DOHH2 (cell line): ENCODE results near the gene FLAD1.

Experiments
- H3F3A ChIP-seq: fragments of 200-600 bp; sonication (generic), shearing (Covaris generic); 2 replicates; pipeline ENCODE4 v1.6.0; 2016; ENCODE audit warnings: antibody characterized with exemption, mild to moderate bottlenecking; ENCODE audit not compliant: control insufficient read depth, insufficient read depth
- H3K27ac ChIP-seq: fragments of 200-600 bp; sonication (generic); 2 replicates; pipeline ENCODE4 v1.5.1; 2014; ENCODE audit warnings: low read depth, mild to moderate bottlenecking, low read length, moderate library complexity
- H3K27me3 ChIP-seq: fragments of 200-600 bp; sonication (generic); 2 replicates; pipeline ENCODE4 v1.6.1; 2014; ENCODE audit warnings: mild to moderate bottlenecking, low read length, mixed read lengths; ENCODE audit not compliant: control insufficient read depth
- H3K36me3 ChIP-seq: fragments of 200-600 bp; sonication (generic); 2 replicates; pipeline ENCODE4 v1.6.1; 2014; ENCODE audit warnings: mild to moderate bottlenecking, low read length, moderate library complexity, mixed read lengths; ENCODE audit not compliant: control insufficient read depth
- H3K4me1 ChIP-seq: fragments of 200-600 bp; sonication (generic); 2 replicates; pipeline ENCODE4 v1.6.1; 2014; ENCODE audit warnings: mild to moderate bottlenecking, low read length, mixed read lengths; ENCODE audit not compliant: control insufficient read depth
- H3K4me2 ChIP-seq: fragments of 200-600 bp; sonication (generic); 2 replicates; pipeline ENCODE4 v1.6.0; 2014; ENCODE audit warnings: mild to moderate bottlenecking, low read length, moderate library complexity
- H3K4me3 ChIP-seq: fragments of 200-600 bp; sonication (generic); 2 replicates; pipeline ENCODE4 v1.5.1; 2014; ENCODE audit warnings: mild to moderate bottlenecking, low read length, mixed read lengths
- H3K79me2 ChIP-seq: fragments of 200-600 bp; sonication (generic); 2 replicates; pipeline ENCODE4 v1.6.1; 2014; ENCODE audit warnings: mild to moderate bottlenecking, low read length, mixed read lengths; ENCODE audit not compliant: control insufficient read depth
- H3K9me2 ChIP-seq: fragments of 200-600 bp; sonication (generic); replicated peaks from 2 replicates; pipeline ENCODE4 v1.6.1; 2014; ENCODE audit warnings: mild to moderate bottlenecking, low read length, mixed read lengths; ENCODE audit not compliant: control insufficient read depth
- H3K9me3 ChIP-seq: fragments of 200-600 bp; sonication (generic); 2 replicates; pipeline ENCODE4 v1.6.1; 2014; ENCODE audit warnings: antibody characterized with exemption, low read length, mixed read lengths; ENCODE audit not compliant: control insufficient read depth, insufficient read depth
- H4K20me1 ChIP-seq: fragments of 200-600 bp; sonication (generic); 2 replicates; pipeline ENCODE4 v1.6.0; 2014; ENCODE audit warnings: low read depth, mild to moderate bottlenecking, antibody characterized with exemption, low read length, moderate library complexity; ENCODE audit not compliant: control insufficient read depth, insufficient read depth
- EZH2phosphoT487 ChIP-seq: fragments of 200-600 bp; sonication (generic); IDR thresholded peaks from 2 replicates; pipeline ENCODE4 v1.6.1; 2017; ENCODE audit warnings: borderline replicate concordance, mild to moderate bottlenecking, antibody characterized with exemption, low read length, moderate library complexity, mixed read lengths
- TF ChIP-seq, protein P1 (sequence below): fragments of 200-600 bp; sonication (generic); IDR thresholded peaks from one replicate; pipeline ENCODE4 v1.5.1; 2014; ENCODE audit warnings: antibody characterized with exemption, mild to moderate bottlenecking, low read depth, low read length; ENCODE audit not compliant: poor library complexity, severe bottlenecking

FLAD1 gene

DNA sequence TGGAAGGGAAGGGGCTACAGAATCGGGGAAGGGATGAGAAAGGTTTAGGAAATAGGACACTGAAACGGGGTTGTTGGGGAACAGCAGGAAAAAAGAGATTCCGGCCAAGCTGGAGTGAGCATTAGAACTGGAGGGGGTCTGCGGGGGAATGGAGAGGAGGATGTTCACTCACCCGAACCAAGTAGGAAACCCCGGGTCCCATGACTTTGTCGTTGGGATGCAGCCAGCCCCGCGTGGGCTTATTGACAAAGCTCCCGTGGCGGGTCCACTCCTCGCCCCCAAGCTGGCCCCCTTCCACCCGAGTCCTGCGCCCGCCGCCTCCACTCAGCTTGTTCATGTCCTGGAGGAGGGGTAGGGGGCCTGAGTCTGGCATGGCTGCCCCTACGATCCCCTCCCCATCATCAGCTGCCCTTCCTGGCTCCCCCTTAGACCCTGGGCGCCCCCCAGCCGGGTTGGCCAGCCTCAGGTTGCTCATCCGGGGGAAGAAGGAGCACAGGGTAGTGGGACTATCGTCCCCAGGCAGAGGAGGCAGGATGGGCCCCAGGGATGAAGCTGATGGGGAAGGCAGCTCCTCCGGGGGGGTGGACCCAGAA is 13.2 kb upstream of the FLAD1 start:
- Histone ChIP-seq H4K20me1 (peaks cover 8% of the 10 kb centered on the region; the same call in 1 of the 2 replicates), H3K9me2 (no peaks in the 10 kb centered on the region), H3K4me1 (peaks cover 30% of the 10 kb centered on the region), H3F3A (peaks cover under 1% of the 10 kb centered on the region; the same call in 1 of the 2 replicates), H3K4me3 (no peak overlapping the region), H3K36me3 (peaks cover 61% of the 10 kb centered on the region), H3K9me3 (no peaks in the 10 kb centered on the region), H3K4me2 (peak overlapping the region; percentile 48), H3K27ac (no peak overlapping the region), H3K79me2 (peaks cover 52% of the 10 kb centered on the region), H3K27me3 (no peaks in the 10 kb centered on the region)
- TF ChIP-seq, protein P1, sequence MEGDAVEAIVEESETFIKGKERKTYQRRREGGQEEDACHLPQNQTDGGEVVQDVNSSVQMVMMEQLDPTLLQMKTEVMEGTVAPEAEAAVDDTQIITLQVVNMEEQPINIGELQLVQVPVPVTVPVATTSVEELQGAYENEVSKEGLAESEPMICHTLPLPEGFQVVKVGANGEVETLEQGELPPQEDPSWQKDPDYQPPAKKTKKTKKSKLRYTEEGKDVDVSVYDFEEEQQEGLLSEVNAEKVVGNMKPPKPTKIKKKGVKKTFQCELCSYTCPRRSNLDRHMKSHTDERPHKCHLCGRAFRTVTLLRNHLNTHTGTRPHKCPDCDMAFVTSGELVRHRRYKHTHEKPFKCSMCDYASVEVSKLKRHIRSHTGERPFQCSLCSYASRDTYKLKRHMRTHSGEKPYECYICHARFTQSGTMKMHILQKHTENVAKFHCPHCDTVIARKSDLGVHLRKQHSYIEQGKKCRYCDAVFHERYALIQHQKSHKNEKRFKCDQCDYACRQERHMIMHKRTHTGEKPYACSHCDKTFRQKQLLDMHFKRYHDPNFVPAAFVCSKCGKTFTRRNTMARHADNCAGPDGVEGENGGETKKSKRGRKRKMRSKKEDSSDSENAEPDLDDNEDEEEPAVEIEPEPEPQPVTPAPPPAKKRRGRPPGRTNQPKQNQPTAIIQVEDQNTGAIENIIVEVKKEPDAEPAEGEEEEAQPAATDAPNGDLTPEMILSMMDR: no peak

DNA sequence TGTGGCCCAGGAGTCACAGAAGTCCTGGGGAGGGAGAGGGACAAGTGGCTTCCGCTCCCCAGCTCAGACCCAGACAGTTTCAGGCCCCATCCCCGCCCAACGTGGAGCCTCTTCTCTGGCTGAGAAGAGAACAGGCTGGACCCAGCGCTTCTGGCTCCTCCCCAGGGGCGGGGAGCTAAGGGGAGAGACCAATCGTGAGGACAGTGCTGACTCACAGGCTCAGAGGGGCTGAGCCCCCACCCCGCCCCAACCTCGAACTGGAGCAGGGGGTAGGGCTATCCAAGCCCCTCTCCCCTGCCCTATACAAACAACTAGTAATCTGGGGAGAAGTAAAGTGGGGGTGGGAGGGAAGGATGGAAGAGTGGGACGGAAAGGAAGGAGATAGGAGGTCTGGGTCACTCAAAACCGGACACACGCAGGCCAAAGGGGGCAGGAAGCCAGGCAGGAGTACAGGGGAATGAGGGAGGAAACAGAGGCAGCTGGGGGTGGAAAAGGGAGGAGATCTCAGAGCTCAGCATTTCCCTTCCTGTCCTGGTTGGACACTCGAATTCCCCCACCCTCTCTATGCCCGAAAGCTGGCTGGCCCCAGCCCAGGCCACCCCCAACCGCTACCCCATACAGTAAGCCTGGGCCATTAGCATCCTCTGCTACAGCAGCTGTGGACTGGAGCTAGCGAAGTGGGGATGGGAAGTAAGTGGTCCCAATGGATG is 12.4 kb upstream of the FLAD1 start, which contains the start of gene SHC1:
Gene SHC1 (minus strand): TSS at position 117 of the 710 bp plus-strand sequence. CDS start 221 bp downstream, outside the sequence.
- H3F3A ChIP-seq: peaks cover 4% of the 10 kb centered on the region; the same call in 1 of the 2 replicates
- no peak within 1 kb of the TSS for H3K27ac ChIP-seq
- peaks cover 62% of the 10 kb centered on the region for H3K36me3 ChIP-seq
- no peak for TF ChIP-seq EZH2phosphoT487
- TF ChIP-seq, protein P1: no peak
- no peaks in the 10 kb centered on the region for H3K9me3 ChIP-seq
- H3K4me2 ChIP-seq: peak within 1 kb of the TSS; percentile 48
- no peaks in the 10 kb centered on the region for H3K9me2 ChIP-seq
- peaks cover 30% of the 10 kb centered on the region for H3K4me1 ChIP-seq
- H3K27me3 ChIP-seq: no peaks in the 10 kb centered on the region
- H3K4me3 ChIP-seq: peak within 1 kb of the TSS; percentile 31
- H4K20me1 ChIP-seq: peaks cover 8% of the 10 kb centered on the region; the same call in 1 of the 2 replicates
- peaks cover 61% of the 10 kb centered on the region for H3K79me2 ChIP-seq

DNA sequence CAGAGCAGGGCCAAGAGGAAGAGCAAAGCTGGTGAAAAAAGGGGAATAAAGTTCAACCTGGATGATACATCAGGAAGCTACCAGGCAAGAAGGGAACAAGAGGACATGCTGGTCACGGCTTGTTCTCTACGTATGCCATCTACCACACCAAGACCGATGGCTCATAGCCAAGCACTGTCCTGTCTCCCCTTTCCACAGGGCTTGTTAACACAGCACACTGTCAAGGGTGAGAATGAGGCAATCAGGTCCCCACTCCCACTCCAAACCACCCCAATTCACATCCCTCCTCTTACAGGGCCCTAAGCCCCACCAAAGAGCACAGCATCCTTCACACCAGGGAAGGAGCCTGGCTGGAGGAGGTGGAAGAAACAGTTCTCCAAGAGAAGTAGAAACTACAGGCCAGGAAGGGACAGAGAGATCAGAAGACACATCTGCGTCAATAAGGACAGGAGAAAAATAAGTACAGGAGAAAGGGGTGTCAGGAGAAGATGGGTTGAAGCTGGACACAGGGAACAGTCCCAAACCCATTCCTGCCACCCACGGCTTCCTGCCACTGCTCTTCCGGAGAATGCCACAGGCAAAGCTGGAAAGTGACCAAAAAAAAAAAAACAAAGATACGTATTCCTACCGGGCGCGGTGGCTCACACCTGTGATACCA is 11.7 kb upstream of the FLAD1 start:
- Histone ChIP-seq H3K9me3 (no peaks in the 10 kb centered on the region), H3K4me1 (peaks cover 36% of the 10 kb centered on the region), H3K27ac (no peak overlapping the region), H3K4me2 (peak overlapping the region; percentile 48), H3K4me3 (peak overlapping the region; percentile 31; the same call in 1 of the 2 replicates), H3K79me2 (peaks cover 67% of the 10 kb centered on the region), H3K9me2 (no peaks in the 10 kb centered on the region), H3K27me3 (no peaks in the 10 kb centered on the region), H3K36me3 (peaks cover 62% of the 10 kb centered on the region), H3F3A (peaks cover 4% of the 10 kb centered on the region; the same call in 1 of the 2 replicates), H4K20me1 (peaks cover 13% of the 10 kb centered on the region; the same call in 1 of the 2 replicates)
- TF ChIP-seq, protein P1: no peak
- no peak for TF ChIP-seq EZH2phosphoT487
